Measurements from ENCODE around the gene HDLBP.
A peak's percentile ranks its signal among the peaks of the same experiment; 100 is the strongest.

HDLBP gene

DNA sequence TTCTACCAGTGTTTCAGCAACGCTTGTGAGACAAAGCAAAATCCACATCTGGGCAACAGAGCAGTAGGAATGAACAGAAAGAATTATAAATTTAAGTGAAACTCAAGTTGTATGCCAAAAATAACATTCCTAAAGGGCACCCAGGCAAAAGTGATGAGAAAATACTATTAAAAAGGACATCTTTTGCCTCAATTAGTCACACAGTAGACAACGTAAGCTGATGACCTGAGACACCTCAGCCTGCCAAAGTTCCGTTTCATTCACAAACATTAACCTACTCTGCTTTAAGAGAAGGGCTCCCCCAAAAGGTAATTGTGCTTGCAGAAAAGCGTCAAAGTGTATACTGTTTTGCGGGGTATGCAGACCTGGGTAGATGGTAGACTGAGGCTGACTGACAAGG lies 7.2 kb downstream of the HDLBP start:
- H3K4me1 ChIP-seq (ENCODE audit: control insufficient read depth in 5 of 5, insufficient read depth in 5 of 5, low read length in 5 of 5) = peaks cover 0 to 40% (median 19%) of the 10 kb centered on the region in 5 donors
- no peak overlapping the region for H3K27ac ChIP-seq (ENCODE audit: low read depth, low read length)
- no peak overlapping the region for H3K4me3 ChIP-seq (ENCODE audit: low read depth in 1 of 5, low read length in 5 of 5)
- H3K9ac ChIP-seq (ENCODE audit: low read length in 5 of 5) = no peak overlapping the region
- no peaks in the 10 kb centered on the region for H3K9me3 ChIP-seq (ENCODE audit: control insufficient read depth in 5 of 5, low read length in 5 of 5)
- no peaks in the 10 kb centered on the region for H3K36me3 ChIP-seq (ENCODE audit: control insufficient read depth in 5 of 5, insufficient read depth in 5 of 5, low read length in 5 of 5)
- H3K27me3 ChIP-seq (ENCODE audit: control insufficient read depth in 5 of 5, insufficient read depth in 4 of 5, low read length in 5 of 5) = no peaks in the 10 kb centered on the region

GRCh38 chr2:241307055-241307454 lies 8.4 kb downstream of the HDLBP start:
- no peak overlapping the region for H3K27ac ChIP-seq (ENCODE audit: low read depth, low read length)
- no peak overlapping the region for H3K9ac ChIP-seq (ENCODE audit: low read length in 5 of 5)
- H3K4me3 ChIP-seq (ENCODE audit: low read depth in 1 of 5, low read length in 5 of 5) = no peak overlapping the region
- no peaks in the 10 kb centered on the region for H3K9me3 ChIP-seq (ENCODE audit: control insufficient read depth in 5 of 5, low read length in 5 of 5)
- peaks cover 3 to 52% (median 31%) of the 10 kb centered on the region in 5 donors for H3K4me1 ChIP-seq (ENCODE audit: control insufficient read depth in 5 of 5, insufficient read depth in 5 of 5, low read length in 5 of 5)
- no peaks in the 10 kb centered on the region for H3K36me3 ChIP-seq (ENCODE audit: control insufficient read depth in 5 of 5, insufficient read depth in 5 of 5, low read length in 5 of 5)
- H3K27me3 ChIP-seq (ENCODE audit: control insufficient read depth in 5 of 5, insufficient read depth in 4 of 5, low read length in 5 of 5) = no peaks in the 10 kb centered on the region

- Histone ChIP-seq H3K27ac (ENCODE audit: low read depth, low read length) (no peak overlapping the region), H3K4me3 (ENCODE audit: low read depth in 1 of 5, low read length in 5 of 5) (no peak overlapping the region), H3K27me3 (ENCODE audit: control insufficient read depth in 5 of 5, insufficient read depth in 4 of 5, low read length in 5 of 5) (no peaks in the 10 kb centered on the region), H3K36me3 (ENCODE audit: control insufficient read depth in 5 of 5, insufficient read depth in 5 of 5, low read length in 5 of 5) (no peaks in the 10 kb centered on the region), H3K4me1 (ENCODE audit: control insufficient read depth in 5 of 5, insufficient read depth in 5 of 5, low read length in 5 of 5) (peaks cover 3 to 46% (median 27%) of the 10 kb centered on the region in 5 donors), H3K9ac (ENCODE audit: low read length in 5 of 5) (no peak overlapping the region), H3K9me3 (ENCODE audit: control insufficient read depth in 5 of 5, low read length in 5 of 5) (no peaks in the 10 kb centered on the region)
Measured at GRCh38 chr2:241304039-241304670, 11.3 kb downstream of the HDLBP start.

DNA sequence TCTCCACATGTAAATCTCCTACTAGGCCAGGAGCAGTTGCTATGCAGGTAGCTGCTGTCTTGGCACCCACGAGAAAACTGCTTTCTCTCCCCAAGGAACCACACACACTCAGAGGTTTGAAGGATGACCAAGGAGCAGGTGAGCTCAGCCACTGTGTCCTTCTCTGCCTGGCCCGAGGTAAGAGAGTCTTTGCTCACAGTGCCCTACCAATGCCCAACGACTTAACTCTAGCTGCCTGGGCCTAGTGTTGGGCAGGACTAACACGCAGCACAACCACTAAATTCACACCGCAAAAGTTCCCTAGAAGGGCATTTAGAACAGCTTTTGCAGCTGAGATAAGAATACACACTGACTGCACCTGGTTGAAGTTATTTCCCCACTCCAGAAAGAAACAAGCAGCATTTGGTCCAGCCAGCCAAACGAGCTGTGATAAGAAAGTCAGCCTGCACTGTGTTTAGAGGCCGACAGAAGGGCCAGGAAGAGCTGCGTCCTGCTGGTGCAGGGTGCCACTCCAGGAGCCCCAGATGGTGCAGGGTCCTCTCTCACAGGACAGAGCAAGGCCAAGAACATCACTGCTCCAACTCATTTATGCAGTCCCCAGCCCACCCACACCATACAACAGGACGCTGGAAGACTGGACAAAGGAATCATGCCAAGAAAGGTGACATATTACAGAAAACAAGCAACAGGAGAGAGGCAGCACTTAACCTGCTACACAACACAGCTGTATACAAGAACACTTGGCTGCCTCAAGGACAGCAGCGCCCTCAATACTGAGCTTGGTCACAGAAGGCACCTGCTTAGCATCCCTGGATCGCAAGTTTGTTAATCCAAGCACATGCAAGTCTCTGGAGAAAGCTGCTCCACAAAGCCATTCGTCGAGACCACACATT lies 12.5 kb downstream of the HDLBP start:
- H3K27me3 ChIP-seq (ENCODE audit: control insufficient read depth in 5 of 5, insufficient read depth in 4 of 5, low read length in 5 of 5) = no peaks in the 10 kb centered on the region
- no peak overlapping the region for H3K4me3 ChIP-seq (ENCODE audit: low read depth in 1 of 5, low read length in 5 of 5)
- H3K9me3 ChIP-seq (ENCODE audit: control insufficient read depth in 5 of 5, low read length in 5 of 5) = no peaks in the 10 kb centered on the region
- peaks cover 3 to 34% (median 23%) of the 10 kb centered on the region in 5 donors for H3K4me1 ChIP-seq (ENCODE audit: control insufficient read depth in 5 of 5, insufficient read depth in 5 of 5, low read length in 5 of 5)
- H3K9ac ChIP-seq (ENCODE audit: low read length in 5 of 5) = peak overlapping the region in 2 of 5 donors; percentile 2 to 28
- H3K27ac ChIP-seq (ENCODE audit: low read depth, low read length) = no peak overlapping the region
- no peaks in the 10 kb centered on the region for H3K36me3 ChIP-seq (ENCODE audit: control insufficient read depth in 5 of 5, insufficient read depth in 5 of 5, low read length in 5 of 5)

- Histone ChIP-seq H3K4me1 (ENCODE audit: control insufficient read depth in 5 of 5, insufficient read depth in 5 of 5, low read length in 5 of 5) (peaks cover 3 to 33% (median 23%) of the 10 kb centered on the region in 5 donors), H3K27ac (ENCODE audit: low read depth, low read length) (no peak overlapping the region), H3K27me3 (ENCODE audit: control insufficient read depth in 5 of 5, insufficient read depth in 4 of 5, low read length in 5 of 5) (no peaks in the 10 kb centered on the region)
Measured at GRCh38 chr2:241302083-241302482, 13.4 kb downstream of the HDLBP start.

DNA sequence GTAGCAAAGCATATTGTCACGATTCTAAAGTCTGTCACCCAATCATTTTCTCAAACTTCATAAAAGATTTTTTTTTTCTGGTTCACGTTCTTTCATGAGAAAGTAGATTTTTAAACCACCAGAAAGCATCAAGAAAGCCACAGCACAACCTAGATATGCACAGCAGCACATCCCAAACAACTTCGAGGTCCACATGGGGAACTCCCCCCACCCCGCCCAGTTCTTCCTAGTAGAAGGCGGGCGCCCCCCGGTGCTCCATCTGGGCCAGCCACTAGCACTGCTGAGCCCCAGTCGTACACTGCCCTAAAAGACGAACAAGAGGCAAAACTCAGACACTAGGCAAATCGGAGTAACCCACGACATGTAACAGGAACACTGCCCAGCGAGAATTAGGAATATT lies 15.5 kb downstream of the HDLBP start:
- Histone ChIP-seq H3K9me3 (ENCODE audit: control insufficient read depth in 5 of 5, low read length in 5 of 5) (no peaks in the 10 kb centered on the region), H3K27me3 (ENCODE audit: control insufficient read depth in 5 of 5, insufficient read depth in 4 of 5, low read length in 5 of 5) (no peaks in the 10 kb centered on the region), H3K9ac (ENCODE audit: low read length in 5 of 5) (no peak overlapping the region), H3K36me3 (ENCODE audit: control insufficient read depth in 5 of 5, insufficient read depth in 5 of 5, low read length in 5 of 5) (peaks cover 0 to 10% (median 6%) of the 10 kb centered on the region in 5 donors), H3K4me1 (ENCODE audit: control insufficient read depth in 5 of 5, insufficient read depth in 5 of 5, low read length in 5 of 5) (peaks cover 3 to 43% (median 32%) of the 10 kb centered on the region in 5 donors), H3K4me3 (ENCODE audit: low read depth in 1 of 5, low read length in 5 of 5) (no peak overlapping the region), H3K27ac (ENCODE audit: low read depth, low read length) (no peak overlapping the region)

More at GRCh38 chr2:241302083-241302482, 13.4 kb downstream of the HDLBP start:
- Histone ChIP-seq H3K4me3 (ENCODE audit: low read depth in 1 of 5, low read length in 5 of 5) (no peak overlapping the region), H3K36me3 (ENCODE audit: control insufficient read depth in 5 of 5, insufficient read depth in 5 of 5, low read length in 5 of 5) (peaks cover 0 to 6% (median 5%) of the 10 kb centered on the region in 5 donors), H3K9ac (ENCODE audit: low read length in 5 of 5) (peak overlapping the region in 1 of 5 donors; percentile 57), H3K9me3 (ENCODE audit: control insufficient read depth in 5 of 5, low read length in 5 of 5) (no peaks in the 10 kb centered on the region)

GRCh38 chr2:241298673-241299072 lies 16.8 kb downstream of the HDLBP start:
- peaks cover 0 to 10% (median 6%) of the 10 kb centered on the region in 5 donors for H3K36me3 ChIP-seq (ENCODE audit: control insufficient read depth in 5 of 5, insufficient read depth in 5 of 5, low read length in 5 of 5)
- no peaks in the 10 kb centered on the region for H3K27me3 ChIP-seq (ENCODE audit: control insufficient read depth in 5 of 5, insufficient read depth in 4 of 5, low read length in 5 of 5)
- H3K9ac ChIP-seq (ENCODE audit: low read length in 5 of 5) = no peak overlapping the region
- no peak overlapping the region for H3K4me3 ChIP-seq (ENCODE audit: low read depth in 1 of 5, low read length in 5 of 5)
- no peak overlapping the region for H3K27ac ChIP-seq (ENCODE audit: low read depth, low read length)
- peaks cover 3 to 32% (median 24%) of the 10 kb centered on the region in 5 donors for H3K4me1 ChIP-seq (ENCODE audit: control insufficient read depth in 5 of 5, insufficient read depth in 5 of 5, low read length in 5 of 5)
- H3K9me3 ChIP-seq (ENCODE audit: control insufficient read depth in 5 of 5, low read length in 5 of 5) = no peaks in the 10 kb centered on the region

DNA sequence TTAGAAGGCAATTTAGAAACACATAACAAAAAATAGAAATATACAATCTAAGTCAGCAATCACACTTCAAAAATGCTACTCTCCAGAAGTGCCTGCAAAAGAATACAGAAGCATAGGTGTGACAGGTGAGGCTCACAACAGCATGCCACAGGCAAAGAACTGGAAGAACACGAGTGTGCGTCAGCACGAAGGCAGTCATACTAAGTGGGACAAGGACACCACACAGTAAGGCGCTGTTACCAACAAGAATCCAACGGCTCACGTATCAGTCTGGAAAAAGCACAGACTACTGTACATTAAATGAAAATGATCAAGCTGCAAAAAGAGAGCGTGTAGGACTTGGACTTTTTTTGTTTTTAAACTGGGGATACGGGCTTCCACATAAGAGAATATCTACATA lies 18.7 kb downstream of the HDLBP start:
- peaks cover 0 to 10% (median 6%) of the 10 kb centered on the region in 5 donors for H3K36me3 ChIP-seq (ENCODE audit: control insufficient read depth in 5 of 5, insufficient read depth in 5 of 5, low read length in 5 of 5)
- H3K4me3 ChIP-seq (ENCODE audit: low read depth in 1 of 5, low read length in 5 of 5) = no peak overlapping the region
- H3K9me3 ChIP-seq (ENCODE audit: control insufficient read depth in 5 of 5, low read length in 5 of 5) = no peaks in the 10 kb centered on the region
- no peak overlapping the region for H3K9ac ChIP-seq (ENCODE audit: low read length in 5 of 5)
- H3K27me3 ChIP-seq (ENCODE audit: control insufficient read depth in 5 of 5, insufficient read depth in 4 of 5, low read length in 5 of 5) = no peaks in the 10 kb centered on the region
- H3K4me1 ChIP-seq (ENCODE audit: control insufficient read depth in 5 of 5, insufficient read depth in 5 of 5, low read length in 5 of 5) = peaks cover 0 to 15% (median 8%) of the 10 kb centered on the region in 5 donors
- no peak overlapping the region for H3K27ac ChIP-seq (ENCODE audit: low read depth, low read length)

- H3K27ac ChIP-seq (ENCODE audit: low read depth, low read length) = no peak overlapping the region
- peaks cover 0 to 10% (median 8%) of the 10 kb centered on the region in 5 donors for H3K4me1 ChIP-seq (ENCODE audit: control insufficient read depth in 5 of 5, insufficient read depth in 5 of 5, low read length in 5 of 5)
- H3K27me3 ChIP-seq (ENCODE audit: control insufficient read depth in 5 of 5, insufficient read depth in 4 of 5, low read length in 5 of 5) = no peaks in the 10 kb centered on the region
- H3K9ac ChIP-seq (ENCODE audit: low read length in 5 of 5) = no peak overlapping the region
- no peaks in the 10 kb centered on the region for H3K9me3 ChIP-seq (ENCODE audit: control insufficient read depth in 5 of 5, low read length in 5 of 5)
- H3K36me3 ChIP-seq (ENCODE audit: control insufficient read depth in 5 of 5, insufficient read depth in 5 of 5, low read length in 5 of 5) = peaks cover 0 to 10% (median 6%) of the 10 kb centered on the region in 5 donors
- H3K4me3 ChIP-seq (ENCODE audit: low read depth in 1 of 5, low read length in 5 of 5) = no peak overlapping the region
Measured at GRCh38 chr2:241295326-241296095, 20.0 kb downstream of the HDLBP start.

Data from subcutaneous abdominal adipose tissue (tissue), 5 donors.